HEK293 (cell line): ENCODE results near the gene EBLN2.

ENCODE experiments used
- BCL11A ChIP-seq: fragments of 450-650 bp; formaldehyde crosslinking; IDR thresholded peaks from 2 replicates; pipeline ENCODE4 v1.5.1; 2016; ENCODE audit warnings: low read depth, missing biosample characterization, missing genetic modification characterization
- CTCF ChIP-seq: fragments of 450-650 bp; formaldehyde crosslinking; IDR thresholded peaks from 2 replicates; pipeline ENCODE4 v1.5.1; 2016; ENCODE audit warnings: missing biosample characterization, missing genetic modification characterization
- KLF7 ChIP-seq: fragments of 450-650 bp; formaldehyde crosslinking; IDR thresholded peaks from 2 replicates; pipeline ENCODE4 v1.5.1; 2016; ENCODE audit warnings: missing biosample characterization, missing genetic modification characterization, borderline replicate concordance
- RBAK ChIP-seq: fragments of 450-650 bp; formaldehyde crosslinking; IDR thresholded peaks from 2 replicates; pipeline ENCODE4 v1.5.1; 2016; ENCODE audit warnings: missing biosample characterization, missing genetic modification characterization
- SP2 ChIP-seq: fragments of 450-650 bp; formaldehyde crosslinking; IDR thresholded peaks from 2 replicates; pipeline ENCODE4 v1.5.1; 2016; ENCODE audit warnings: missing biosample characterization, missing genetic modification characterization
- ZBTB21 ChIP-seq: fragments of 450-650 bp; formaldehyde crosslinking; IDR thresholded peaks from 2 replicates; pipeline ENCODE4 v1.5.1; 2017; ENCODE audit warnings: missing biosample characterization, missing genetic modification characterization
- ZNF23 ChIP-seq: fragments of 450-650 bp; formaldehyde crosslinking; IDR thresholded peaks from 2 replicates; pipeline ENCODE4 v1.5.1; 2016; ENCODE audit warnings: missing biosample characterization, missing genetic modification characterization, borderline replicate concordance
- ZNF274 ChIP-seq, 2 experiments: fragments of 200-500 bp in 1 of 2; fragments of 450-650 bp in 1 of 2; sonication (Bioruptor generic) in 1 of 2; formaldehyde crosslinking in 1 of 2; IDR thresholded peaks; 2 replicates each; pipeline versions ENCODE4 v1.5.1 to v1.6.1; 2014 to 2016; ENCODE audit warnings: borderline replicate concordance in 1 of 2, inconsistent platforms in 1 of 2, low read length in 1 of 2, missing biosample characterization in 1 of 2, missing genetic modification characterization in 1 of 2
- ZSCAN23 ChIP-seq: fragments of 450-650 bp; formaldehyde crosslinking; IDR thresholded peaks from 2 replicates; pipeline ENCODE4 v1.5.1; 2016; ENCODE audit warnings: missing biosample characterization, missing genetic modification characterization

GRCh38 chr3:73070675-73071575, 9.5 kb downstream of the EBLN2 start:
- TF ChIP-seq SP2 (no peak), CTCF (tag by site-specific recombination) (no peak), RBAK (tag by site-specific recombination) (no peak), BCL11A (tag by site-specific recombination) (no peak), ZNF23 (tag by site-specific recombination) (no peak), ZBTB21 (tag by site-specific recombination) (no peak), ZNF274 (IDR thresholded peaks at IDR 0.05; ENCODE audit: low read length) (no peak), ZNF274 (tag by site-specific recombination; IDR thresholded peaks at IDR 0.05; ENCODE audit: borderline replicate concordance) (no peak), ZSCAN23 (tag by site-specific recombination) (no peak), KLF7 (no peak)
